Measurements from ENCODE around the gene CACNA1B. TPM values are rescaled to one million over a fixed set of nuclear protein-coding genes. Genes with fewer than 3 reads are reported as not detected.

The CACNA1B gene
- total and polyA plus RNA-seq, 10 donors: under 0.01 to 0.09 (median 0.04) TPM; not detected in 4

- Histone ChIP-seq H3K27me3 (replicated peaks in 1 of 7) (no peaks in the 10 kb centered on the region), H3K36me3 (no peaks in the 10 kb centered on the region), H3K4me3 (no peak overlapping the region), H3K27ac (no peak overlapping the region), H3K4me1 (no peaks in the 10 kb centered on the region), H3K9me3 (peaks cover 0 to 13% (median 0%) of the 10 kb centered on the region in 8 donors)
- intact Hi-C loops (cut with DNase I; ENCODE audit: low total_unique reads): no loop called here
- DNase-seq: no peak
- TF ChIP-seq CTCF (IDR thresholded peaks at IDR 0.05 in 8 of 11, conservative IDR thresholded peaks at IDR 0.05 in 3 of 11) (no peak), POLR2AphosphoS5 (IDR thresholded peaks at IDR 0.05) (no peak), POLR2A (IDR thresholded peaks at IDR 0.05) (no peak)
- 79 to 87% (median 83%) methylated on average over 35 to 36 of the region's 36 CpGs for WGBS, 5 donors
These were observed 82.2 kb downstream of the CACNA1B start for GRCh38 chr9:137959641-137960411.

- TF ChIP-seq POLR2AphosphoS5 (IDR thresholded peaks at IDR 0.05): no peak
- TF ChIP-seq CTCF (IDR thresholded peaks at IDR 0.05 in 8 of 11, conservative IDR thresholded peaks at IDR 0.05 in 3 of 11): no peak
- no peak for TF ChIP-seq POLR2A (IDR thresholded peaks at IDR 0.05)
- 66 to 81% (median 74%) methylated on average over 11 of the region's 11 CpGs for WGBS, 5 donors
- DNase-seq: no peak
These were observed 82.9 kb downstream of the CACNA1B start for GRCh38 chr9:137960496-137960895.

GRCh38 chr9:137963525-137963924 lies 85.9 kb downstream of the CACNA1B start:
- Histone ChIP-seq H3K27ac (no peak overlapping the region), H3K4me1 (no peaks in the 10 kb centered on the region), H3K27me3 (replicated peaks in 1 of 7) (peaks cover 0 to 13% (median 0%) of the 10 kb centered on the region in 7 donors), H3K4me3 (no peak overlapping the region), H3K9me3 (peaks cover 0 to 13% (median 0%) of the 10 kb centered on the region in 8 donors), H3K36me3 (no peaks in the 10 kb centered on the region)
- intact Hi-C loops (cut with DNase I; ENCODE audit: low total_unique reads): no loop called here
- TF ChIP-seq CTCF (IDR thresholded peaks at IDR 0.05 in 8 of 11, conservative IDR thresholded peaks at IDR 0.05 in 3 of 11): no peak
- no peak for TF ChIP-seq POLR2AphosphoS5 (IDR thresholded peaks at IDR 0.05)
- TF ChIP-seq POLR2A (IDR thresholded peaks at IDR 0.05): no peak
- DNase-seq: no peak
- WGBS, 5 donors: 87 to 92% (median 88%) methylated on average over 6 of the region's 6 CpGs

More at GRCh38 chr9:137960496-137960895, 82.9 kb downstream of the CACNA1B start:
- Histone ChIP-seq H3K4me3 (no peak overlapping the region), H3K27ac (no peak overlapping the region), H3K36me3 (no peaks in the 10 kb centered on the region), H3K4me1 (no peaks in the 10 kb centered on the region), H3K9me3 (peaks cover 0 to 13% (median 0%) of the 10 kb centered on the region in 8 donors), H3K27me3 (replicated peaks in 1 of 7) (no peaks in the 10 kb centered on the region)
- intact Hi-C loops (cut with DNase I; ENCODE audit: low total_unique reads): no loop called here

- DNase-seq: peak; percentile 36
- H3K27ac ChIP-seq: no peak overlapping the region
- H3K4me3 ChIP-seq: no peak overlapping the region
- peaks cover 0 to 26% (median 0%) of the 10 kb centered on the region in 7 donors for H3K27me3 ChIP-seq (replicated peaks in 1 of 7)
- 88 to 95% (median 91%) methylated on average over 9 of the region's 9 CpGs for WGBS, 5 donors
- no peaks in the 10 kb centered on the region for H3K36me3 ChIP-seq
- H3K9me3 ChIP-seq: peaks cover 0 to 13% (median 0%) of the 10 kb centered on the region in 8 donors
- intact Hi-C loops (cut with DNase I; ENCODE audit: low total_unique reads): no loop called here
- no peaks in the 10 kb centered on the region for H3K4me1 ChIP-seq
- no peak for TF ChIP-seq POLR2A (IDR thresholded peaks at IDR 0.05)
- no peak for TF ChIP-seq POLR2AphosphoS5 (IDR thresholded peaks at IDR 0.05)
- TF ChIP-seq CTCF (IDR thresholded peaks at IDR 0.05 in 8 of 11, conservative IDR thresholded peaks at IDR 0.05 in 3 of 11): no peak
These were observed 87.7 kb downstream of the CACNA1B start for GRCh38 chr9:137965177-137965795.

Data from spleen (tissue), 11 donors.